ENCODE measurements around the gene MEIS1. TPM values are rescaled to one million over a fixed set of nuclear protein-coding genes. Genes with fewer than 3 reads are reported as not detected.

Gene MEIS1
- polyA plus RNA-seq, 1 donor (not counting 4 experiments of a cell fraction or from before 2014, with no cell fraction given), result 3.1 TPM

GRCh38 chr2:66517772-66518171 is 82.8 kb downstream of the MEIS1 start:
- no peaks in the 10 kb centered on the region for H3K4me1 ChIP-seq (ENCODE audit: control insufficient read depth, extremely low read depth, insufficient read depth, low read length)
- no peak overlapping the region for H2AFZ ChIP-seq (ENCODE audit: control insufficient read depth, low read length)
- H3K36me3 ChIP-seq (ENCODE audit: control insufficient read depth in 2 of 2, extremely low read depth in 1 of 2, insufficient read depth in 2 of 2, low read length in 2 of 2), result no peaks in the 10 kb centered on the region
- no peaks in the 10 kb centered on the region for H3K79me2 ChIP-seq (ENCODE audit: control insufficient read depth, insufficient read depth, low read length)
- dilution Hi-C loops (cut with MboI; ENCODE audit: extremely low pct_ligation_motif_present, low sequenced_read_pairs), result no loop called here
- no peak for DNase-seq (ENCODE audit: low read depth, low spot score)
- H3K27me3 ChIP-seq (ENCODE audit: control insufficient read depth, extremely low read depth, insufficient read depth, low read length), result no peaks in the 10 kb centered on the region
- no peak overlapping the region for H3K9ac ChIP-seq (ENCODE audit: control insufficient read depth, extremely low read depth, insufficient read depth, low read length)
- H3K9me3 ChIP-seq (ENCODE audit: control insufficient read depth, low read depth, low read length), result no peaks in the 10 kb centered on the region
- H3K27ac ChIP-seq (ENCODE audit: control insufficient read depth, insufficient read depth, low read length), result no peak overlapping the region
- no peak overlapping the region for H3K4me2 ChIP-seq (ENCODE audit: control insufficient read depth, extremely low read depth, insufficient read depth, low read depth, low read length)
- no peaks in the 10 kb centered on the region for H3K9me1 ChIP-seq (ENCODE audit: control insufficient read depth, extremely low read depth, insufficient read depth, low read length)
- H4K20me1 ChIP-seq (ENCODE audit: control insufficient read depth, extremely low read depth, insufficient read depth, low read length), result no peaks in the 10 kb centered on the region
- TF ChIP-seq CTCF (optimal IDR thresholded peaks at IDR 0.05 in 1 of 3, IDR thresholded peaks at IDR 0.05 in 1 of 3, conservative IDR thresholded peaks at IDR 0.05 in 1 of 3; ENCODE audit: extremely low read depth in 1 of 3, insufficient read depth in 2 of 3, low read length in 3 of 3) (no peak), EZH2 (IDR thresholded peaks at IDR 0.05; ENCODE audit: low read length) (no peak)
- no peak for FAIRE-seq
- H3K4me3 ChIP-seq (ENCODE audit: control insufficient read depth in 2 of 3, extremely low read depth in 1 of 3, insufficient read depth in 2 of 3, low read depth in 1 of 3, low read length in 3 of 3), result no peak overlapping the region

GRCh38 chr2:66519264-66519843 is 84.4 kb downstream of the MEIS1 start:
- Histone ChIP-seq H4K20me1 (ENCODE audit: control insufficient read depth, extremely low read depth, insufficient read depth, low read length) (no peaks in the 10 kb centered on the region), H3K9me1 (ENCODE audit: control insufficient read depth, extremely low read depth, insufficient read depth, low read length) (no peaks in the 10 kb centered on the region), H3K4me2 (ENCODE audit: control insufficient read depth, extremely low read depth, insufficient read depth, low read depth, low read length) (no peak overlapping the region), H3K9me3 (ENCODE audit: control insufficient read depth, low read depth, low read length) (no peaks in the 10 kb centered on the region), H3K9ac (ENCODE audit: control insufficient read depth, extremely low read depth, insufficient read depth, low read length) (no peak overlapping the region), H3K36me3 (ENCODE audit: control insufficient read depth in 2 of 2, extremely low read depth in 1 of 2, insufficient read depth in 2 of 2, low read length in 2 of 2) (no peaks in the 10 kb centered on the region), H3K79me2 (ENCODE audit: control insufficient read depth, insufficient read depth, low read length) (no peaks in the 10 kb centered on the region), H3K4me3 (ENCODE audit: control insufficient read depth in 2 of 3, extremely low read depth in 1 of 3, insufficient read depth in 2 of 3, low read depth in 1 of 3, low read length in 3 of 3) (no peak overlapping the region), H3K27ac (ENCODE audit: control insufficient read depth, insufficient read depth, low read length) (no peak overlapping the region), H2AFZ (ENCODE audit: control insufficient read depth, low read length) (no peak overlapping the region), H3K27me3 (ENCODE audit: control insufficient read depth, extremely low read depth, insufficient read depth, low read length) (no peaks in the 10 kb centered on the region), H3K4me1 (ENCODE audit: control insufficient read depth, extremely low read depth, insufficient read depth, low read length) (no peaks in the 10 kb centered on the region)
- no peak for FAIRE-seq
- TF ChIP-seq CTCF (optimal IDR thresholded peaks at IDR 0.05 in 1 of 3, IDR thresholded peaks at IDR 0.05 in 1 of 3, conservative IDR thresholded peaks at IDR 0.05 in 1 of 3; ENCODE audit: extremely low read depth in 1 of 3, insufficient read depth in 2 of 3, low read length in 3 of 3), result no peak
- TF ChIP-seq EZH2 (IDR thresholded peaks at IDR 0.05; ENCODE audit: low read length), result no peak
- no peak for DNase-seq (ENCODE audit: low read depth, low spot score)
- dilution Hi-C loops (cut with MboI; ENCODE audit: extremely low pct_ligation_motif_present, low sequenced_read_pairs), result no loop called here

All from keratinocyte (primary cell).